ENCODE data around the gene CCDC85C.

- TF ChIP-seq CTCF (IDR thresholded peaks at IDR 0.05) = no peak
- no peak for TF ChIP-seq ZFX (IDR thresholded peaks at IDR 0.05; ENCODE audit: borderline replicate concordance)
These were observed 101.0 kb downstream of the CCDC85C start for GRCh38 chr14:99502989-99503421.
